Smooth muscle cell (in vitro differentiated cells): ENCODE results near the gene ATP10A. TPM values are rescaled to one million over a fixed set of nuclear protein-coding genes. Genes with fewer than 3 reads are reported as not detected.

Source experiments
- DNase-seq: peaks from one replicate; lab custom pipeline; 2025; ENCODE audit not compliant: unreplicated experiment; lab: John Stamatoyannopoulos, UW
- H2AFZ ChIP-seq: fragments of 200-600 bp; sonication (generic); 2 replicates; pipeline ENCODE4 v1.6.0; 2016; ENCODE audit warnings: antibody characterized with exemption, low read depth, mild to moderate bottlenecking
- H3F3A ChIP-seq: fragments of 200-600 bp; sonication (generic); 2 replicates; pipeline ENCODE4 v1.6.0; 2017; ENCODE audit warnings: antibody characterized with exemption, low read depth
- H3K27ac ChIP-seq: fragments of 200-600 bp; sonication (generic); 2 replicates; pipeline ENCODE4 v1.5.1; 2016; ENCODE audit warnings: low read depth, mild to moderate bottlenecking
- H3K27me3 ChIP-seq: fragments of 200-600 bp; sonication (generic); 2 replicates; pipeline ENCODE4 v1.6.1; 2016; ENCODE audit warnings: low read depth, mild to moderate bottlenecking
- H3K36me3 ChIP-seq: fragments of 200-600 bp; sonication (generic); 2 replicates; pipeline ENCODE4 v1.5.1; 2016; ENCODE audit warnings: low read depth
- H3K4me1 ChIP-seq: fragments of 200-600 bp; sonication (generic); 2 replicates; pipeline ENCODE4 v1.5.1; 2016; ENCODE audit warnings: low read depth
- H3K4me2 ChIP-seq: fragments of 200-600 bp; sonication (generic); 2 replicates; pipeline ENCODE4 v1.6.0; 2016; ENCODE audit warnings: mild to moderate bottlenecking
- H3K4me3 ChIP-seq: fragments of 200-600 bp; sonication (generic); 2 replicates; pipeline ENCODE4 v1.5.1; 2016; ENCODE audit warnings: mild to moderate bottlenecking
- H3K79me2 ChIP-seq: fragments of 200-600 bp; sonication (generic); 2 replicates; pipeline ENCODE4 v1.6.0; 2016; ENCODE audit warnings: low read depth, mild to moderate bottlenecking
- H3K9ac ChIP-seq: fragments of 200-600 bp; sonication (generic); 2 replicates; pipeline ENCODE4 v1.6.0; 2016; ENCODE audit warnings: low read depth
- H3K9me3 ChIP-seq: fragments of 200-600 bp; sonication (generic); replicated peaks from 2 replicates; pipeline ENCODE4 v1.5.1; 2016; ENCODE audit warnings: low read depth
- H4K20me1 ChIP-seq: fragments of 200-600 bp; sonication (generic); 2 replicates; pipeline ENCODE4 v1.6.0; 2016; ENCODE audit warnings: low read depth
- WGBS: methylation state at CpG from one replicate; pipeline ENCODE4 v1.1.7; 2016; ENCODE audit warnings: low lambda C conversion rate; 5-methylcytosine and 5-hydroxymethylcytosine counted together
- polyA plus RNA-seq: library from polyadenylated mRNA; unstranded; fragments of >200 nt; fragmentation: Nextera tagmentation; extraction: Ambion mirVana; gene quantifications from 2 replicates; pipeline ENCODE4 v1.2.1, GENCODE V29; 2016
- total RNA-seq: library from RNA; depleted of rRNA; stranded (reverse); fragments of >200 nt; gene quantifications from 2 replicates; pipeline ENCODE4 v1.2.3, GENCODE V29; 2014
- TF ChIP-seq, protein P1 (sequence below): fragments of 200-600 bp; sonication (generic); IDR thresholded peaks from 2 replicates; pipeline ENCODE4 v1.5.1; 2017; ENCODE audit warnings: borderline replicate concordance, mild to moderate bottlenecking, antibody characterized with exemption; ENCODE audit not compliant: insufficient read depth, poor library complexity, severe bottlenecking

Gene ATP10A
- total and polyA plus RNA-seq, 2 experiments from 2014 or later = 10.6 to 12.3 TPM

DNA sequence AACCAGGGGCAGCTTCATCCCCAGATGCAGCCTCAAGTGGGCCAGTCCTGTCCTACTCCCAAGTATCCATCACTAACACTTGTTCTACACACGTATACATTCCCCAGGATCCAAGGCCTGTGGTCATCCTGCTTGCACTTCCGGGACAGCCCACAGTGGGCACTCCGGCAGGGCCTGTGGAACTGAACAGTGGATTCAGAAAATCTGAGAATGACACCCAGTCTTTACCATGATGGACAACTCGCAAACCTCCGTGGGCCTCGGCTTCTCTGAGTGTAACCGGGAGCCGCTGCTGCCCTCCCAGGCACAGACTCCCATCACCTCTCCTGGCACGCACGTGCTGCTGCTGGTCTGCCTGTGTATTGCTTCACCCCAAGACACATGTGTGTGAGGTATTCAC, 59.6 kb downstream of the ATP10A start:
- H3F3A ChIP-seq = no peaks in the 10 kb centered on the region
- DNase-seq = no peak
- H2AFZ ChIP-seq = no peak overlapping the region
- H3K4me2 ChIP-seq = no peak overlapping the region
- H3K9me3 ChIP-seq = no peaks in the 10 kb centered on the region
- H4K20me1 ChIP-seq = no peaks in the 10 kb centered on the region
- H3K36me3 ChIP-seq = no peaks in the 10 kb centered on the region
- H3K27me3 ChIP-seq = no peaks in the 10 kb centered on the region
- no peak overlapping the region for H3K4me3 ChIP-seq
- H3K27ac ChIP-seq = no peak overlapping the region
- no peak overlapping the region for H3K9ac ChIP-seq
- H3K79me2 ChIP-seq = no peaks in the 10 kb centered on the region
- TF ChIP-seq, protein P1, sequence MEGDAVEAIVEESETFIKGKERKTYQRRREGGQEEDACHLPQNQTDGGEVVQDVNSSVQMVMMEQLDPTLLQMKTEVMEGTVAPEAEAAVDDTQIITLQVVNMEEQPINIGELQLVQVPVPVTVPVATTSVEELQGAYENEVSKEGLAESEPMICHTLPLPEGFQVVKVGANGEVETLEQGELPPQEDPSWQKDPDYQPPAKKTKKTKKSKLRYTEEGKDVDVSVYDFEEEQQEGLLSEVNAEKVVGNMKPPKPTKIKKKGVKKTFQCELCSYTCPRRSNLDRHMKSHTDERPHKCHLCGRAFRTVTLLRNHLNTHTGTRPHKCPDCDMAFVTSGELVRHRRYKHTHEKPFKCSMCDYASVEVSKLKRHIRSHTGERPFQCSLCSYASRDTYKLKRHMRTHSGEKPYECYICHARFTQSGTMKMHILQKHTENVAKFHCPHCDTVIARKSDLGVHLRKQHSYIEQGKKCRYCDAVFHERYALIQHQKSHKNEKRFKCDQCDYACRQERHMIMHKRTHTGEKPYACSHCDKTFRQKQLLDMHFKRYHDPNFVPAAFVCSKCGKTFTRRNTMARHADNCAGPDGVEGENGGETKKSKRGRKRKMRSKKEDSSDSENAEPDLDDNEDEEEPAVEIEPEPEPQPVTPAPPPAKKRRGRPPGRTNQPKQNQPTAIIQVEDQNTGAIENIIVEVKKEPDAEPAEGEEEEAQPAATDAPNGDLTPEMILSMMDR = no peak
- H3K4me1 ChIP-seq = no peaks in the 10 kb centered on the region
- 97% methylated on average over 10 of the region's 10 CpGs for WGBS

DNA sequence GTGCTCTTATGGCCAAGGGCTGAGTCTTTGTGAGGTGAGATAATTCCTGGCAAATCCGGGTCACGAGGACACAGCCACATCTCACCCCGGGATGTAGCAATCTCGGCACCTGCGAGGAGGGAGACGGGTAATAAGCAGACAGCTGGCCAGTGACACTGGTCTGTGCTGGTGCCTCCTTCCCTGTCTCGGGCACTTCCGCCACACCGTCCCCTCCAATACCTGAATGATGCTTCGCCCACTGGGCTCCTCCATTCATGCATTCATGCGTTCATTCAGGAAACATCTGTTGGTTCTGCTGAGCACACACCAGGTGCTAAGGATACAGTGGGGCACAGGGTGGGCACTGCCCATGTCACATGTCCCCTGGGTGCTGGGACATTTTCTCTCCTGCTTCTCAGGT, 60.1 kb downstream of the ATP10A start:
- WGBS = 97% methylated on average over 11 of the region's 11 CpGs
- Histone ChIP-seq H3K27me3 (no peaks in the 10 kb centered on the region), H3K4me1 (no peaks in the 10 kb centered on the region), H3K36me3 (no peaks in the 10 kb centered on the region), H3K4me2 (no peak overlapping the region), H2AFZ (no peak overlapping the region), H3F3A (no peaks in the 10 kb centered on the region), H3K79me2 (no peaks in the 10 kb centered on the region), H3K4me3 (no peak overlapping the region), H3K27ac (no peak overlapping the region), H3K9ac (no peak overlapping the region), H3K9me3 (no peaks in the 10 kb centered on the region), H4K20me1 (no peaks in the 10 kb centered on the region)
- TF ChIP-seq, protein P1 = no peak
- DNase-seq = no peak

DNA sequence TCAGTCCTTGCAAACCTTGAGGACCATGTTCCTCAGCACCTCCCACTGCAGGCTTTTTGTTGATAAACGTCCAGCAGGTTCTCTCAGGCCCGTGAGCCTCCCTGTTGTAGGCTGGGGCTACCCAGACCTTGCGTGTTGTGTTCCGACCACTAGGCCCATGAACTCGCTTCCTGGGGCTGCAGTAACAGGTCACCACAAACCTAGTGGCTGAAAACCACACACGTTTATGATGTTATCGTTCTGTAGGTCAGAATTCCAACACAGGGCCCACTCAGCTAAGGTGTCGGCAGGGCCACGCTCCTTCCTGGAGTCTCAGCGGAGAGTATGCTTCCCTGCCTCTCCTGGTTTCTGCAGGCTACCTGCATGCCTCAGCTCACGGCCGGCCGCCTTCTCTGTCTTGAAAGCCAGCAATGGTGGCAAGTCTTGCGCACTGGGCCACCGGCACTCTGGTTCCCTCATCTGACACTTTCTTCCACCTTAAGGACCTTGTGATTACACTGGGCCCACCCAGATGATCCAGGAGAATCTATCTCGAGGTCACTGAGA, 60.8 kb downstream of the ATP10A start:
- no peak for DNase-seq
- Histone ChIP-seq H3K4me2 (no peak overlapping the region), H4K20me1 (no peaks in the 10 kb centered on the region), H3F3A (no peaks in the 10 kb centered on the region), H3K4me3 (no peak overlapping the region), H3K79me2 (no peaks in the 10 kb centered on the region), H3K27ac (no peak overlapping the region), H2AFZ (no peak overlapping the region), H3K4me1 (no peaks in the 10 kb centered on the region), H3K36me3 (no peaks in the 10 kb centered on the region), H3K27me3 (no peaks in the 10 kb centered on the region), H3K9me3 (no peaks in the 10 kb centered on the region), H3K9ac (no peak overlapping the region)
- 95% methylated on average over 16 of the region's 16 CpGs for WGBS
- TF ChIP-seq, protein P1 = no peak

DNA sequence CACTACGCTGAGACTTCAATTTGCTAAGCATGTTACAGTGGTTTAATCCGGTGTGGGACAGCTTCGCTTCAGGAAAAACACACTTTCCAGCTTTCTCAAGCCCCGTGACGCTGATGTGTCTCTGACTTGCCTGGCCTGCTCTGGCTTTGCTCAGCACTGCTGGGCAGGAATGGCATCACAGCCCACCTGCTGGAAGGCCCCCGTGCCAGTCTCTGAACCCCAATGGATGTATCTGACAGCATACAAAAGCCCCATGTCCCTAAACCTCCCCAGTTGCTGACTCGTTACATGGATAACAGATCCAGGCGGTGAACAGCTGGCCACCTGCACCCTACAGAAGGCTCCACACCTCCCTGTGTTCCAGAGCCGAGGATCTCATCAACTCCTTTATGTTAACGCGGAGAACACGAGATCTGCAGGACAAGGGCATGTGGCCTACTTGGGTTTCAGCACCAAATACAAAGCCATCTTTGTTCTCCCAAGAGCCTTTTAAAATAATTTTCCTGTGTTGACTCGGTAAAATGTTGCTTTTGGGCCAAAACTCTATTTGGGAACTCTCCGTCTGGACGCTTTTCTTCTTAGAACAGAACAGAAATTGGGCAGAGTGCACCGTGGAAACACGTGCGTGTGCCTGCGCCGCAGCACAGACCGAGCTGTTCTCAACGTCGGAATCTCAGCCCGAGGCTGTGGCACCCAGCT, 61.4 kb downstream of the ATP10A start:
- Histone ChIP-seq H3K79me2 (no peaks in the 10 kb centered on the region), H3K27ac (no peak overlapping the region), H3F3A (no peaks in the 10 kb centered on the region), H3K36me3 (no peaks in the 10 kb centered on the region), H4K20me1 (no peaks in the 10 kb centered on the region), H3K9ac (no peak overlapping the region), H3K27me3 (no peaks in the 10 kb centered on the region), H3K9me3 (no peaks in the 10 kb centered on the region), H3K4me2 (no peak overlapping the region), H3K4me1 (no peaks in the 10 kb centered on the region), H3K4me3 (no peak overlapping the region), H2AFZ (no peak overlapping the region)
- WGBS = 83% methylated on average over 24 of the region's 24 CpGs
- TF ChIP-seq, protein P1 = no peak
- no peak for DNase-seq
